ENCODE results near the gene GPC6. TPM values are rescaled to one million over a fixed set of nuclear protein-coding genes. Genes with fewer than 3 reads are reported as not detected.
"Not testable (repeated sequence)": the region's sequence is repeated elsewhere in the genome, so short reads cannot be mapped to it uniquely, and the experiment has no call there.

GPC6 gene
- polyA plus RNA-seq, 2 of the 4 experiments (the other 2 are of a cell fraction): 8.0 to 14.4 TPM

GRCh38 chr13:93454676-93455235 lies 228.1 kb downstream of the GPC6 start:
- H3K4me2 ChIP-seq; ATAC-seq; FAIRE-seq; CTCF ChIA-PET; POLR2A ChIA-PET; DNase-seq (ENCODE audit: low read depth in 1 of 2, low spot score in 1 of 2); H3K9me3 ChIP-seq; H3K4me3 ChIP-seq; H3K27ac ChIP-seq; H3K4me1 ChIP-seq: not testable (repeated sequence)
- WGBS (ENCODE audit: missing lambda C conversion rate): 72% methylated on average over 24 of the region's 36 CpGs

- POLR2A ChIA-PET: no interaction called here
- Histone ChIP-seq H3K4me3 (no peak overlapping the region), H3K4me2 (no peak overlapping the region), H3K27ac (no peak overlapping the region), H3K9me3 (no peaks in the 10 kb centered on the region), H3K4me1 (no peaks in the 10 kb centered on the region)
- no peak for DNase-seq (ENCODE audit: low read depth in 1 of 2, low spot score in 1 of 2)
- WGBS (ENCODE audit: missing lambda C conversion rate): 67% methylated on average over 4 of the region's 4 CpGs
- FAIRE-seq: no peak
- TF ChIP-seq RNF2 (IDR thresholded peaks at IDR 0.05; ENCODE audit: borderline replicate concordance, low read depth) (no peak), MAFK (IDR thresholded peaks at IDR 0.05; ENCODE audit: partially characterized antibody) (no peak), EHF (CRISPR knock-in tag; IDR thresholded peaks at IDR 0.05) (no peak), BHLHE40 (IDR thresholded peaks at IDR 0.05; ENCODE audit: low read depth, low read length) (no peak), SREBF2 (IDR thresholded peaks at IDR 0.05) (no peak), PBX3 (IDR thresholded peaks at IDR 0.05) (no peak), HOXA7 (CRISPR knock-in tag; IDR thresholded peaks at IDR 0.05) (no peak), HDAC2 (IDR thresholded peaks at IDR 0.05) (no peak), HOXB13 (CRISPR knock-in tag; IDR thresholded peaks at IDR 0.05; ENCODE audit: low read depth) (no peak), CTCF (IDR thresholded peaks at IDR 0.05) (no peak), FOSL2 (IDR thresholded peaks at IDR 0.05) (no peak), FOSL2 (CRISPR knock-in tag; IDR thresholded peaks at IDR 0.05) (no peak), ELK1 (IDR thresholded peaks at IDR 0.05; ENCODE audit: low read depth, low read length) (no peak), RAD21 (conservative IDR thresholded peaks at IDR 0.05 in 1 of 2, IDR thresholded peaks at IDR 0.05 in 1 of 2) (no peak), FOSB (CRISPR knock-in tag; IDR thresholded peaks at IDR 0.05) (no peak), HMGXB4 (CRISPR knock-in tag; IDR thresholded peaks at IDR 0.05; ENCODE audit: borderline replicate concordance) (no peak), JUNB (IDR thresholded peaks at IDR 0.05) (no peak), PHF8 (IDR thresholded peaks at IDR 0.05; ENCODE audit: borderline replicate concordance, low read depth) (no peak), CEBPB (IDR thresholded peaks at IDR 0.05) (no peak), E2F6 (IDR thresholded peaks at IDR 0.05; ENCODE audit: borderline replicate concordance, low read depth) (no peak)
- no peak for ATAC-seq
- CTCF ChIA-PET: no interaction called here
These were observed 229.3 kb downstream of the GPC6 start for GRCh38 chr13:93455861-93456260.

Measured in A549 (cell line).